HCT116 (cell line): ENCODE measurements around the gene COG8. TPM values are rescaled to one million over a fixed set of nuclear protein-coding genes. Genes with fewer than 3 reads are reported as not detected.

Source experiments
- ATAC-seq: fragments of 200-7000 bp; cut with Tn5 transposase; 2 replicates; pipeline ENCODE4 v1.9.1; 2020; ENCODE audit warnings: mild to moderate bottlenecking, moderate library complexity
- BruUV-seq: library from RNA; stranded (reverse); fragments of 400-500 nt; replicated peaks from 2 replicates; lab custom pipeline; 2021; lab: Mats Ljungman, UMichigan
- CTCF ChIA-PET: fragments of 300-600 bp; sonication (Branson Sonifier 250); formaldehyde crosslinking; loops from one replicate; lab custom pipeline; 2021; ENCODE audit warnings: antibody characterized with exemption; lab: Charles Lee
- POLR2A ChIA-PET: fragments of 300-600, 350-600 bp; sonication (Branson Sonifier 250); formaldehyde crosslinking; loops from one replicate; lab custom pipeline; 2021; ENCODE audit warnings: antibody characterized with exemption; lab: Charles Lee
- RAD21 ChIA-PET, 2 experiments: fragments of 300-600 bp; sonication (Branson Sonifier 250); formaldehyde crosslinking; loops; one replicate each; lab custom pipeline; 2023; ENCODE audit warnings: low total read pairs in 2 of 2; ENCODE audit not compliant: uncharacterized antibody in 2 of 2, unreplicated experiment in 2 of 2, low non-redundant PET in 1 of 2; lab: Charles Lee
- DNase-seq: peaks from one replicate; pipeline ENCODE4 v3.0.0-alpha.2; 2010; ENCODE audit warnings: low read depth, low spot score
- H2AFZ ChIP-seq: fragments of 200-600 bp; shearing (Covaris generic), sonication (generic); 2 replicates; pipeline ENCODE4 v1.6.1; 2017; ENCODE audit warnings: low read depth, mixed run types, mixed read lengths, antibody characterized with exemption, low read length; ENCODE audit not compliant: poor library complexity, severe bottlenecking
- H3K27ac ChIP-seq: 2 replicates; pipeline ENCODE4 v1.5.1; 2012; ENCODE audit warnings: low read depth, low read length
- H3K27me3 ChIP-seq: fragments of 200-600 bp; sonication (generic); 2 replicates; pipeline ENCODE4 v1.6.1; 2016; ENCODE audit warnings: mixed run types, low read length, mixed read lengths; ENCODE audit not compliant: insufficient read depth
- H3K36me3 ChIP-seq, 2 experiments: fragments of 200-500 bp in 1 of 2; fragments of 200-600 bp in 1 of 2; sonication (Bioruptor generic) in 1 of 2; sonication (generic) in 1 of 2; 2 replicates each; pipeline versions ENCODE4 v1.5.1 to v1.6.1; 2014 to 2016; ENCODE audit warnings: low read length in 2 of 2, inconsistent platforms in 1 of 2, mixed read lengths in 1 of 2, mixed run types in 1 of 2; ENCODE audit not compliant: insufficient read depth in 2 of 2, control insufficient read depth in 1 of 2
- H3K4me1 ChIP-seq, 2 experiments: fragments of 200-600 bp in 1 of 2; sonication (generic) in 1 of 2; 2 replicates each; pipeline versions ENCODE4 v1.5.1 to v1.6.1; 2012 to 2017; ENCODE audit warnings: low read length in 2 of 2, inconsistent platforms in 1 of 2, mild to moderate bottlenecking in 1 of 2, mixed read lengths in 1 of 2, mixed run types in 1 of 2, moderate library complexity in 1 of 2; ENCODE audit not compliant: insufficient read depth in 2 of 2, control insufficient read depth in 1 of 2
- H3K4me2 ChIP-seq: fragments of 200-600 bp; sonication (generic); 2 replicates; pipeline ENCODE4 v1.6.1; 2017; ENCODE audit warnings: mixed run types, low read length, mixed read lengths
- H3K4me3 ChIP-seq, 2 experiments: fragments of 200-600 bp in 1 of 2; sonication (generic) in 1 of 2; replicated peaks in 1 of 2; 2 replicates each; pipeline ENCODE4 v1.5.1; 2011 to 2016; ENCODE audit warnings: low read length in 2 of 2, control low read depth in 1 of 2, low read depth in 1 of 2, mild to moderate bottlenecking in 1 of 2, mixed read lengths in 1 of 2, mixed run types in 1 of 2
- H3K79me2 ChIP-seq: fragments of 200-600 bp; sonication (generic); 2 replicates; pipeline ENCODE4 v1.6.1; 2017; ENCODE audit warnings: mild to moderate bottlenecking, mixed run types, low read length, moderate library complexity, mixed read lengths; ENCODE audit not compliant: insufficient read depth
- H3K9ac ChIP-seq: fragments of 200-600 bp; sonication (generic); 2 replicates; pipeline ENCODE4 v1.6.1; 2016; ENCODE audit warnings: low read length, mixed read lengths
- H3K9me2 ChIP-seq: fragments of 200-600 bp; sonication (generic), shearing (Covaris generic); 2 replicates; pipeline ENCODE4 v1.6.1; 2017; ENCODE audit warnings: mixed run types, mild to moderate bottlenecking, moderate library complexity; ENCODE audit not compliant: insufficient read depth
- H3K9me3 ChIP-seq, 2 experiments: fragments of 200-500 bp in 1 of 2; fragments of 200-600 bp in 1 of 2; sonication (Bioruptor generic) in 1 of 2; sonication (generic) in 1 of 2; 2 replicates each; pipeline ENCODE4 v1.6.1; 2014 to 2017; ENCODE audit warnings: low read length in 2 of 2, mixed read lengths in 2 of 2, inconsistent platforms in 1 of 2, low read depth in 1 of 2, mild to moderate bottlenecking in 1 of 2, mixed run types in 1 of 2, moderate library complexity in 1 of 2; ENCODE audit not compliant: control insufficient read depth in 1 of 2, insufficient read depth in 1 of 2
- H4K20me1 ChIP-seq: fragments of 200-600 bp; sonication (generic), shearing (Covaris generic); 2 replicates; pipeline ENCODE4 v1.6.1; 2017; ENCODE audit warnings: mixed run types, mild to moderate bottlenecking, moderate library complexity; ENCODE audit not compliant: insufficient read depth
- ATF3 ChIP-seq: IDR thresholded peaks from 2 replicates; pipeline ENCODE4 v1.6.1; 2012
- CBX3 ChIP-seq: IDR thresholded peaks from 2 replicates; pipeline ENCODE4 v1.6.1; 2012; ENCODE audit warnings: low read depth
- CEBPB ChIP-seq: IDR thresholded peaks from 2 replicates; pipeline ENCODE4 v1.6.1; 2012; ENCODE audit warnings: low read depth
- CTCF ChIP-seq, 3 experiments: fragments of 200-600 bp in 1 of 3; sonication (generic) in 1 of 3; IDR thresholded peaks in 2 of 3; conservative IDR thresholded peaks in 1 of 3; 2 replicates each; pipeline ENCODE4 v1.5.1; 2012 to 2017; ENCODE audit warnings: low read depth in 2 of 3, low read length in 2 of 3, antibody characterized with exemption in 1 of 3, borderline replicate concordance in 1 of 3, control low read depth in 1 of 3, mild to moderate bottlenecking in 1 of 3, mixed read lengths in 1 of 3, mixed run types in 1 of 3, moderate library complexity in 1 of 3; ENCODE audit not compliant: insufficient read depth in 1 of 3
- ELF1 ChIP-seq: IDR thresholded peaks from 2 replicates; pipeline ENCODE4 v1.6.1; 2012; ENCODE audit warnings: low read depth, borderline replicate concordance
- EZH2 ChIP-seq: fragments of 200-600 bp; sonication (generic); IDR thresholded peaks from 2 replicates; pipeline ENCODE4 v1.6.1; 2017; ENCODE audit warnings: antibody characterized with exemption, mixed run types
- EZH2phosphoT487 ChIP-seq: fragments of 200-600 bp; IDR thresholded peaks from 2 replicates; pipeline ENCODE4 v1.6.1; 2018; ENCODE audit warnings: antibody characterized with exemption, borderline replicate concordance
- JUND ChIP-seq: IDR thresholded peaks from 2 replicates; pipeline ENCODE4 v1.6.1; 2012
- MAX ChIP-seq: IDR thresholded peaks from 2 replicates; pipeline ENCODE4 v1.6.1; 2012
- POLR2A ChIP-seq: IDR thresholded peaks from 2 replicates; pipeline ENCODE4 v1.7.0; 2011; ENCODE audit warnings: borderline replicate concordance; ENCODE audit not compliant: insufficient read depth, insufficient read length; ENCODE audit errors: extremely low read depth
- POLR2AphosphoS5 ChIP-seq: IDR thresholded peaks from 2 replicates; pipeline ENCODE4 v1.6.1; 2011; ENCODE audit warnings: mild to moderate bottlenecking, low read depth, low read length, moderate library complexity
- RAD21 ChIP-seq: IDR thresholded peaks from 2 replicates; pipeline ENCODE4 v1.6.1; 2012; ENCODE audit warnings: low read depth, mild to moderate bottlenecking
- SIN3A ChIP-seq: IDR thresholded peaks from 2 replicates; pipeline ENCODE4 v1.6.1; 2012; ENCODE audit warnings: low read depth
- SRF ChIP-seq: IDR thresholded peaks from 2 replicates; pipeline ENCODE4 v1.6.1; 2012; ENCODE audit warnings: low read depth
- TCF7L2 ChIP-seq: IDR thresholded peaks from 2 replicates; pipeline ENCODE4 v1.7.0; 2011; ENCODE audit warnings: borderline replicate concordance, inconsistent platforms; ENCODE audit not compliant: insufficient read depth, insufficient read length; ENCODE audit errors: extremely low read depth
- ZFX ChIP-seq: fragments of 450-650 bp; IDR thresholded peaks from 2 replicates; pipeline ENCODE4 v1.6.1; 2017
- ZNF274 ChIP-seq: fragments of 200-500 bp; sonication (Bioruptor generic); IDR thresholded peaks from 2 replicates; pipeline ENCODE4 v1.6.1; 2014; ENCODE audit warnings: mild to moderate bottlenecking, low read depth, low read length, inconsistent platforms
- intact Hi-C: fragments of 100-400 bp; cut with micrococcal nuclease; formaldehyde crosslinking; loops from 2 replicates; pipeline ENCODE4 v1.10.0; 2022
- total RNA-seq: library from RNA; stranded (reverse); gene quantifications from one replicate; pipeline ENCODE4 v1.2.1, GENCODE V29; 2021; ENCODE audit not compliant: unreplicated experiment
- TF ChIP-seq, protein P1 (sequence below): IDR thresholded peaks from 2 replicates; pipeline ENCODE4 v1.6.1; 2011; ENCODE audit warnings: mild to moderate bottlenecking, low read length, moderate library complexity; ENCODE audit not compliant: insufficient replicate concordance; ENCODE audit errors: extremely low read depth

The COG8 gene
- total RNA-seq, 1 experiment from 2014 or later: 50.3 TPM

DNA sequence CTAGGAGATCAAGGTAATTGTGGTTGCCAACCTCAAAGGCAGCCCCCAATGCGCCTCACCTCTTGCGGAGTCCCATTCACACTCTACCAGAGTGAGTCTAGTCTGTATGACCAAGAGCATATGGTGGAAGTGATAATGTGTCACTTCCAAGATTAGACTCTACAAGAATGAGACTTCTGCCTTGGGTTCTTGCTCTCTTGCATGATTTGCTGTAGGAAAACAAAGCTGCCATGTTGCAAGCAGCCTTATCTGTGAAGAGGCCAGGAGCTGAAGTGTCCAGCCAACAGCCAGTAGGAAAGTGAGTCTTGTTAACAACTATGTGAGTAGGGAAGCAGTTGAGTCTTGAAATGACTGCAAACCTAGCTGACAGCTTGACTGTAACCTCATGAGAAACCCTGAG, 43.1 kb upstream of the COG8 start:
- Histone ChIP-seq H3K4me3 (no peak overlapping the region), H4K20me1 (no peaks in the 10 kb centered on the region), H3K27ac (no peak overlapping the region), H3K4me2 (no peak overlapping the region), H3K4me1 (peaks cover 15 to 24% of the 10 kb centered on the region in 2 experiments), H3K9me3 (no peaks in the 10 kb centered on the region), H3K9ac (no peak overlapping the region), H3K79me2 (peaks cover 90% of the 10 kb centered on the region), H3K27me3 (no peaks in the 10 kb centered on the region), H3K36me3 (peaks cover 52 to 54% of the 10 kb centered on the region in 2 experiments), H2AFZ (no peak overlapping the region), H3K9me2 (no peaks in the 10 kb centered on the region)
- ATAC-seq (no peak), DNase-seq (no peak)
- intact Hi-C loops: no loop called here
- BruUV-seq: no TSS peak
- ChIA-PET POLR2A (no interaction called here), CTCF (no interaction called here), RAD21 (no interaction called here)
- TF ChIP-seq ATF3: no peak
- TF ChIP-seq CEBPB: no peak
- TF ChIP-seq SRF: no peak
- TF ChIP-seq CTCF (IDR thresholded peaks at IDR 0.05 in 2 of 3, conservative IDR thresholded peaks at IDR 0.05 in 1 of 3; ENCODE audit: borderline replicate concordance in 1 of 3, insufficient read depth in 1 of 3, low read depth in 2 of 3, low read length in 2 of 3): no peak
- no peak for TF ChIP-seq MAX
- TF ChIP-seq EZH2phosphoT487: no peak
- TF ChIP-seq JUND: no peak
- TF ChIP-seq, protein P1, sequence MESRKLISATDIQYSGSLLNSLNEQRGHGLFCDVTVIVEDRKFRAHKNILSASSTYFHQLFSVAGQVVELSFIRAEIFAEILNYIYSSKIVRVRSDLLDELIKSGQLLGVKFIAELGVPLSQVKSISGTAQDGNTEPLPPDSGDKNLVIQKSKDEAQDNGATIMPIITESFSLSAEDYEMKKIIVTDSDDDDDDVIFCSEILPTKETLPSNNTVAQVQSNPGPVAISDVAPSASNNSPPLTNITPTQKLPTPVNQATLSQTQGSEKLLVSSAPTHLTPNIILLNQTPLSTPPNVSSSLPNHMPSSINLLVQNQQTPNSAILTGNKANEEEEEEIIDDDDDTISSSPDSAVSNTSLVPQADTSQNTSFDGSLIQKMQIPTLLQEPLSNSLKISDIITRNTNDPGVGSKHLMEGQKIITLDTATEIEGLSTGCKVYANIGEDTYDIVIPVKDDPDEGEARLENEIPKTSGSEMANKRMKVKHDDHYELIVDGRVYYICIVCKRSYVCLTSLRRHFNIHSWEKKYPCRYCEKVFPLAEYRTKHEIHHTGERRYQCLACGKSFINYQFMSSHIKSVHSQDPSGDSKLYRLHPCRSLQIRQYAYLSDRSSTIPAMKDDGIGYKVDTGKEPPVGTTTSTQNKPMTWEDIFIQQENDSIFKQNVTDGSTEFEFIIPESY: no peak
- no peak for TF ChIP-seq ZFX
- no peak for TF ChIP-seq SIN3A
- TF ChIP-seq RAD21: no peak
- no peak for TF ChIP-seq POLR2A
- no peak for TF ChIP-seq ZNF274
- TF ChIP-seq TCF7L2: no peak
- TF ChIP-seq CBX3: no peak
- TF ChIP-seq EZH2: no peak
- TF ChIP-seq ELF1: no peak
- no peak for TF ChIP-seq POLR2AphosphoS5
- TF ChIP-seq, all 23 proteins: peak for 0
